BLaER1 (cell line): ENCODE measurements around the gene XPNPEP2.

Experiments used
- H3K27ac ChIP-seq: shearing (Covaris generic); formaldehyde crosslinking; 2 replicates; pipeline ENCODE4 v1.8.1; 2022
- H3K27me3 ChIP-seq: shearing (Covaris generic); formaldehyde crosslinking; 2 replicates; pipeline ENCODE4 v1.8.1; 2022
- H3K36me3 ChIP-seq: shearing (Covaris generic); formaldehyde crosslinking; 2 replicates; pipeline ENCODE4 v1.8.1; 2022
- H3K4me1 ChIP-seq: shearing (Covaris generic); formaldehyde crosslinking; 2 replicates; pipeline ENCODE4 v1.8.1; 2022
- H3K4me2 ChIP-seq: shearing (Covaris generic); formaldehyde crosslinking; 2 replicates; pipeline ENCODE4 v1.8.1; 2022
- H3K4me3 ChIP-seq: shearing (Covaris generic); formaldehyde crosslinking; 2 replicates; pipeline ENCODE4 v1.8.1; 2022
- H3K9ac ChIP-seq: shearing (Covaris generic); formaldehyde crosslinking; 2 replicates; pipeline ENCODE4 v1.8.1; 2022
- H3K9me3 ChIP-seq: shearing (Covaris generic); formaldehyde crosslinking; 2 replicates; pipeline ENCODE4 v1.8.1; 2022
- H4K20me1 ChIP-seq: shearing (Covaris generic); formaldehyde crosslinking; 2 replicates; pipeline ENCODE4 v1.8.1; 2022
- Cebpa-rat ChIP-seq: shearing (Covaris generic); IDR thresholded peaks from 2 replicates; pipeline ENCODE4 v1.8.1; 2022

Gene XPNPEP2

GRCh38 chrX:129698150-129698549 is 40.6 kb upstream of the XPNPEP2 start:
- Histone ChIP-seq H3K9ac (no peak overlapping the region), H3K4me2 (peak overlapping the region; percentile 31; the same call in 1 of the 2 replicates), H3K9me3 (no peaks in the 10 kb centered on the region), H4K20me1 (no peaks in the 10 kb centered on the region), H3K36me3 (no peaks in the 10 kb centered on the region), H3K4me3 (no peak overlapping the region), H3K4me1 (peaks cover 50% of the 10 kb centered on the region), H3K27ac (no peak overlapping the region), H3K27me3 (peaks cover 94% of the 10 kb centered on the region)
- TF ChIP-seq Cebpa-rat = no peak

- peak overlapping the region; percentile 76 for H3K27ac ChIP-seq
- H3K4me2 ChIP-seq = peak overlapping the region; percentile 75
- peaks cover 96% of the 10 kb centered on the region for H3K27me3 ChIP-seq
Observed at GRCh38 chrX:129700536-129700935, 38.2 kb upstream of the XPNPEP2 start.

GRCh38 chrX:129701624-129702069 is 37.1 kb upstream of the XPNPEP2 start:
- 0 out of 2 replicates have a peak, but pooled peaks cover 3% of the 10 kb centered on the region for H3K9me3 ChIP-seq
- H3K27ac ChIP-seq = peak overlapping the region; percentile 76
- 0 out of 2 replicates have a peak overlapping the region, but pooled peaks have one; percentile 18 for H3K4me3 ChIP-seq
- H3K4me2 ChIP-seq = peak overlapping the region; percentile 75
- H3K36me3 ChIP-seq = no peaks in the 10 kb centered on the region
- H3K9ac ChIP-seq = peak overlapping the region; percentile 38; the same call in 1 of the 2 replicates
- H3K4me1 ChIP-seq = peaks cover 63% of the 10 kb centered on the region
- H4K20me1 ChIP-seq = no peaks in the 10 kb centered on the region
- peaks cover 94% of the 10 kb centered on the region for H3K27me3 ChIP-seq
- TF ChIP-seq Cebpa-rat = no peak

More at GRCh38 chrX:129700536-129700935, 38.2 kb upstream of the XPNPEP2 start:
- H3K4me3 ChIP-seq = no peak overlapping the region
- no peak for TF ChIP-seq Cebpa-rat
- H3K4me1 ChIP-seq = peaks cover 52% of the 10 kb centered on the region
- H3K36me3 ChIP-seq = no peaks in the 10 kb centered on the region
- no peak overlapping the region for H3K9ac ChIP-seq
- 0 out of 2 replicates have a peak, but pooled peaks cover 3% of the 10 kb centered on the region for H3K9me3 ChIP-seq
- H4K20me1 ChIP-seq = no peaks in the 10 kb centered on the region

- Histone ChIP-seq H3K4me1 (peaks cover 52% of the 10 kb centered on the region), H3K9me3 (peaks cover 16% of the 10 kb centered on the region), H4K20me1 (no peaks in the 10 kb centered on the region), H3K27me3 (peaks cover 80% of the 10 kb centered on the region), H3K27ac (no peak overlapping the region), H3K4me2 (no peak overlapping the region), H3K4me3 (no peak overlapping the region), H3K36me3 (no peaks in the 10 kb centered on the region), H3K9ac (no peak overlapping the region)
- no peak for TF ChIP-seq Cebpa-rat
Observed at GRCh38 chrX:129704491-129704890, 34.3 kb upstream of the XPNPEP2 start.

- peaks cover 78% of the 10 kb centered on the region for H3K27me3 ChIP-seq
- no peaks in the 10 kb centered on the region for H4K20me1 ChIP-seq
- H3K4me1 ChIP-seq = peaks cover 46% of the 10 kb centered on the region
- H3K36me3 ChIP-seq = no peaks in the 10 kb centered on the region
- H3K27ac ChIP-seq = no peak overlapping the region
- no peak overlapping the region for H3K4me3 ChIP-seq
- H3K9me3 ChIP-seq = peaks cover 16% of the 10 kb centered on the region
- H3K4me2 ChIP-seq = no peak overlapping the region
- H3K9ac ChIP-seq = no peak overlapping the region
- TF ChIP-seq Cebpa-rat = no peak
Observed at GRCh38 chrX:129705377-129705925, 33.3 kb upstream of the XPNPEP2 start.

- no peaks in the 10 kb centered on the region for H4K20me1 ChIP-seq
- peak overlapping the region; percentile 28; the same call in 1 of the 2 replicates for H3K27ac ChIP-seq
- H3K4me2 ChIP-seq = peak overlapping the region; percentile 31
- peaks cover 16% of the 10 kb centered on the region for H3K9me3 ChIP-seq
- peaks cover 73% of the 10 kb centered on the region for H3K27me3 ChIP-seq
- H3K36me3 ChIP-seq = no peaks in the 10 kb centered on the region
- TF ChIP-seq Cebpa-rat = no peak
- H3K4me1 ChIP-seq = peaks cover 41% of the 10 kb centered on the region
- no peak overlapping the region for H3K4me3 ChIP-seq
- no peak overlapping the region for H3K9ac ChIP-seq
Observed at GRCh38 chrX:129705988-129706387, 32.8 kb upstream of the XPNPEP2 start.

- H3K4me3 ChIP-seq = no peak overlapping the region
- peaks cover 16% of the 10 kb centered on the region for H3K9me3 ChIP-seq
- H3K27ac ChIP-seq = peak overlapping the region; percentile 28; the same call in 1 of the 2 replicates
- H3K4me1 ChIP-seq = peaks cover 36% of the 10 kb centered on the region
- H3K9ac ChIP-seq = no peak overlapping the region
- no peaks in the 10 kb centered on the region for H3K36me3 ChIP-seq
- TF ChIP-seq Cebpa-rat = no peak
- H3K27me3 ChIP-seq = peaks cover 68% of the 10 kb centered on the region
- H3K4me2 ChIP-seq = peak overlapping the region; percentile 31
- no peaks in the 10 kb centered on the region for H4K20me1 ChIP-seq
Observed at GRCh38 chrX:129706400-129707072, 32.2 kb upstream of the XPNPEP2 start.

GRCh38 chrX:129714581-129714980 is 24.2 kb upstream of the XPNPEP2 start:
- Histone ChIP-seq H3K27ac (no peak overlapping the region), H3K9ac (no peak overlapping the region), H3K4me1 (no peaks in the 10 kb centered on the region), H3K9me3 (no peaks in the 10 kb centered on the region), H3K4me2 (no peak overlapping the region), H3K36me3 (no peaks in the 10 kb centered on the region), H4K20me1 (no peaks in the 10 kb centered on the region), H3K4me3 (no peak overlapping the region), H3K27me3 (peaks cover 56% of the 10 kb centered on the region)
- no peak for TF ChIP-seq Cebpa-rat

- no peaks in the 10 kb centered on the region for H3K36me3 ChIP-seq
- no peaks in the 10 kb centered on the region for H3K4me1 ChIP-seq
- no peaks in the 10 kb centered on the region for H4K20me1 ChIP-seq
- no peak overlapping the region for H3K4me2 ChIP-seq
- no peak for TF ChIP-seq Cebpa-rat
- H3K9ac ChIP-seq = no peak overlapping the region
- H3K27ac ChIP-seq = no peak overlapping the region
- H3K27me3 ChIP-seq = peaks cover 70% of the 10 kb centered on the region
- no peak overlapping the region for H3K4me3 ChIP-seq
- no peaks in the 10 kb centered on the region for H3K9me3 ChIP-seq
Observed at GRCh38 chrX:129716507-129716906, 22.3 kb upstream of the XPNPEP2 start.

GRCh38 chrX:129717892-129718291 is 20.9 kb upstream of the XPNPEP2 start:
- Histone ChIP-seq H3K36me3 (no peaks in the 10 kb centered on the region), H3K9me3 (no peaks in the 10 kb centered on the region), H4K20me1 (no peaks in the 10 kb centered on the region), H3K4me3 (no peak overlapping the region), H3K4me2 (no peak overlapping the region), H3K9ac (no peak overlapping the region), H3K27ac (no peak overlapping the region), H3K4me1 (no peaks in the 10 kb centered on the region), H3K27me3 (peaks cover 73% of the 10 kb centered on the region)
- no peak for TF ChIP-seq Cebpa-rat
